Activated CD4-positive, alpha-beta T cell treated with anti-CD3 and anti-CD28 coated beads, Interleukin-2, amount 50 U/mL, for 16 hours (primary cell): Measurements from ENCODE around the gene SOX14.

ENCODE experiments used
- DNase-seq: peaks from one replicate; pipeline ENCODE4 v3.0.0-alpha.2; 2020

SOX14 gene

GRCh38 chr3:137768361-137769321 is 4.5 kb downstream of the SOX14 start:
- DNase-seq = no peak

GRCh38 chr3:137769322-137770065 is 5.4 kb downstream of the SOX14 start:
- DNase-seq = no peak

- no peak for DNase-seq
These were observed 6.1 kb downstream of the SOX14 start for GRCh38 chr3:137770066-137770834.

GRCh38 chr3:137770835-137771399 is 6.8 kb downstream of the SOX14 start:
- DNase-seq = no peak

- DNase-seq = no peak
These were observed 7.5 kb downstream of the SOX14 start for GRCh38 chr3:137771401-137772213.

GRCh38 chr3:137772214-137772955 is 8.3 kb downstream of the SOX14 start:
- DNase-seq = no peak

- no peak for DNase-seq
These were observed 14.8 kb downstream of the SOX14 start for GRCh38 chr3:137778941-137779340.

- no peak for DNase-seq
These were observed 23.4 kb downstream of the SOX14 start for GRCh38 chr3:137787529-137787928.

- no peak for DNase-seq
These were observed 25.1 kb downstream of the SOX14 start for GRCh38 chr3:137789236-137789635.

- peak; percentile 12 for DNase-seq
These were observed 28.6 kb downstream of the SOX14 start for GRCh38 chr3:137792626-137793271.

GRCh38 chr3:137796993-137797392 is 32.9 kb downstream of the SOX14 start:
- DNase-seq = no peak

GRCh38 chr3:137803215-137803614 is 39.1 kb downstream of the SOX14 start:
- no peak for DNase-seq

GRCh38 chr3:137807998-137808397 is 43.9 kb downstream of the SOX14 start:
- DNase-seq = no peak

GRCh38 chr3:137809509-137809908 is 45.4 kb downstream of the SOX14 start:
- no peak for DNase-seq

GRCh38 chr3:137812023-137812422 is 47.9 kb downstream of the SOX14 start:
- DNase-seq = no peak

- DNase-seq = no peak
These were observed 51.1 kb downstream of the SOX14 start for GRCh38 chr3:137815251-137815650.
